Activated naive CD4-positive, alpha-beta T cell treated with anti-CD3 and anti-CD28 coated beads for 36 hours (primary cell): ENCODE data around the gene PLEKHM3. TPM values are rescaled to one million over a fixed set of nuclear protein-coding genes. Genes with fewer than 3 reads are reported as not detected.
"Not testable (repeated sequence)": the region's sequence is repeated elsewhere in the genome, so short reads cannot be mapped to it uniquely, and the experiment has no call there.

Experiments
- CTCF ChIA-PET: fragments of 350-600 bp; sonication (Branson Sonifier 250); formaldehyde crosslinking; loops from one replicate; lab custom pipeline; 2021; ENCODE audit warnings: antibody characterized with exemption; lab: Charles Lee
- DNase-seq: peaks from one replicate; pipeline ENCODE4 v3.0.0-alpha.2; 2020
- H3K27ac Mint-ChIP-seq: one replicate; pipeline ENCODE4 v1.8.0; 2021; ENCODE audit warnings: mild to moderate bottlenecking, mixed read lengths
- H3K27me3 Mint-ChIP-seq: one replicate; pipeline ENCODE4 v1.8.0; 2021; ENCODE audit warnings: low read depth, mixed read lengths
- H3K36me3 Mint-ChIP-seq: one replicate; pipeline ENCODE4 v1.8.0; 2021; ENCODE audit warnings: low read depth, mixed read lengths
- H3K4me1 Mint-ChIP-seq: one replicate; pipeline ENCODE4 v1.8.0; 2021; ENCODE audit warnings: low read depth, mixed read lengths
- H3K4me3 Mint-ChIP-seq: one replicate; pipeline ENCODE4 v1.8.0; 2021; ENCODE audit warnings: mild to moderate bottlenecking, moderate library complexity, mixed read lengths
- H3K9me3 Mint-ChIP-seq: one replicate; pipeline ENCODE4 v1.8.0; 2021; ENCODE audit warnings: mixed read lengths
- intact Hi-C: fragments of 100-400 bp; cut with micrococcal nuclease; formaldehyde crosslinking; loops from one replicate; pipeline ENCODE4 v1.15.1; 2023
- total RNA-seq, 2 experiments: library from RNA; stranded (reverse); gene quantifications; one replicate each; pipeline ENCODE4 v1.2.3, GENCODE V29; 2021

Gene PLEKHM3
- total RNA-seq, 2 experiments from 2014 or later, result 6.5 to 7.0 TPM

DNA sequence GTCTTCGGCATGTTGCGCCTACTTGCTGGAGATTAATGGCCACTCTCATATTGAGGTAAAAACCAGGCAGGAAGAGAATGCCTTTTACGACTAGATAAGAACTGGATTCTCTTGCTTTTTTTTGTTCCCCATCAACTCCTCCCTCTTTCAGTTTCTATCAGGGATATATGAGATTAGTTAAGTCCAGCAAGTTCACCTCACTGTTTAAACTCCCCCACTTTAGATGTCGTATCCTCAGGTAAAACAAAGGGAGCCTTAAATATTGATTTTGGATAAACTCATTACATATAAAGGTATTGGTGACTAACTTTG, 98.4 kb downstream of the PLEKHM3 start:
- H3K36me3 Mint-ChIP-seq, result peaks cover 7% of the 10 kb centered on the region
- H3K27ac Mint-ChIP-seq, result no peak overlapping the region
- intact Hi-C loops, result no loop called here

DNA sequence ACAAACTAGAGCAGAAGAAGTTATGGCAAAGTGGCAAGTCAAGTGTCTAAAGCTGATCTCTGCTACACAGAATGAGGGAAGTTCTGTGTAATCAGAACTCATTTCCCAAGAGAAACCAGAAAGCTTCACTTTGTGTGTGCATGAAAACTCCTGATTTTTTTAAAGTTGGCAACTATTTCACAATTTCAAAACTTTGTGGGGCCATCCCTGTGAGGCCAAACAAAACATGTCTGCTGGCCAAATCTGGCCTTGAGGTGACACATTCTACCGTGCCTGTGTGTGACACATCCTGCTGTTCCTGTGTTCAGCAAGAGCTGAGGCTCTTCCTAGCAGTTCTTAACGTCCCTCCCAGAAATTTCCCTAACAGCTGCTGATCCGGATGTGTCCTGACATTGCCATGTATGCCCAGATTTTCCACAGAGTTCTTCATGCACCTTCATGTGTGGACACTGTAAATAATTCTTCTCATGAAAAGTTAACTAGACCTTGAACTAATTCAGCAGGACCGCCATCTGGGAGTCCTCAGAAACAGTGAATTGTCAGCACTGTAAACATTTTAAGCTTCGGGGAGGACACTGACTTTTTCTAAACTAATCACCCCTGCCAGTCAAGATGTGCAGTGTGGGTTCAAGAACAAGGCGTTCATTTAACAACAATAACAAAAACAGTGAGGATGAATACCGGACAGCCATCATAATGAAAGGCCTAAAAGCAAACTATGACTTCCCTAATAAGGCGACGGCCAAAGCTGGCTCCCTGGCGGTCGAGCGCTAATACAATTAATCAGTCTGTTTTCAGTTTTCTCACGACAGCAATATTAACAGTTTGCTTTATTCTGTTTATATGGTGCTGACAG, 99.0 kb downstream of the PLEKHM3 start:
- no peak overlapping the region for H3K4me3 Mint-ChIP-seq
- no peak for DNase-seq
- H3K36me3 Mint-ChIP-seq, result peaks cover 7% of the 10 kb centered on the region
- no peaks in the 10 kb centered on the region for H3K9me3 Mint-ChIP-seq
- CTCF ChIA-PET, result no interaction called here
- H3K27me3 Mint-ChIP-seq, result no peaks in the 10 kb centered on the region
- no peak overlapping the region for H3K27ac Mint-ChIP-seq
- intact Hi-C loops, result no loop called here
- H3K4me1 Mint-ChIP-seq, result peaks cover 18% of the 10 kb centered on the region

More for the DNA sequence above, 98.4 kb downstream of the PLEKHM3 start:
- H3K4me1 Mint-ChIP-seq, result peaks cover 18% of the 10 kb centered on the region
- no peaks in the 10 kb centered on the region for H3K9me3 Mint-ChIP-seq
- DNase-seq, result no peak
- CTCF ChIA-PET, result no interaction called here
- no peak overlapping the region for H3K4me3 Mint-ChIP-seq
- H3K27me3 Mint-ChIP-seq, result no peaks in the 10 kb centered on the region

DNA sequence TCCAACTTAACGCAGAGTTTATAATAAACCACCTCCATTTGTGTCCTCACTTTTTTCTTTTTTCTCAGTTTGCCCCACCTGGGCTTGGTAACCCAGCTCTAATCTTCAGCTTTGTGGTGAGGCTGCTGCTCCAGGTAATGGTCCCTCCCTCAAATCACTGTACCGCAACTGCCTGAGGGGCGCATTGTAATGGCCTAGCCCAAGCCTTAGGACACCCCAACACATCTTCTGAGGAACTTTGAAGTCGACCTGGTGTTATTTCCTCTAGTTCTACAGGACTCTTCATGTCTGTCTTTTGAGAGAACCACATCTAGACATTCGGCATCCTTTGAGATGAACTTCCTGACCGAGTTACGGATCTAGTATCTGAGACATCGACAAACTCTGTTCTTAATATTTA, 99.7 kb downstream of the PLEKHM3 start:
- no peaks in the 10 kb centered on the region for H3K9me3 Mint-ChIP-seq
- peaks cover 18% of the 10 kb centered on the region for H3K4me1 Mint-ChIP-seq
- peak overlapping the region; percentile 63 for H3K27ac Mint-ChIP-seq
- no peak overlapping the region for H3K4me3 Mint-ChIP-seq
- intact Hi-C loops, result no loop called here
- H3K27me3 Mint-ChIP-seq, result no peaks in the 10 kb centered on the region
- no peak for DNase-seq
- peaks cover 6% of the 10 kb centered on the region for H3K36me3 Mint-ChIP-seq
- CTCF ChIA-PET, result interaction anchor here (0.6 to 0.9 kb wide), 2 partner anchors 9 to 115 kb away, joined by 3 read pairs; no protein-coding TSS in a partner anchor

- intact Hi-C loops, result no loop called here
- Mint-ChIP-seq H3K9me3 (no peaks in the 10 kb centered on the region), H3K27me3 (no peaks in the 10 kb centered on the region), H3K36me3 (peaks cover 8% of the 10 kb centered on the region), H3K4me1 (peaks cover 18% of the 10 kb centered on the region), H3K4me3 (no peak overlapping the region), H3K27ac (no peak overlapping the region)
- DNase-seq, result no peak
- CTCF ChIA-PET, result no interaction called here
Measured at GRCh38 chr2:207921606-207922005, 103.7 kb downstream of the PLEKHM3 start.

- Mint-ChIP-seq H3K27me3 (no peaks in the 10 kb centered on the region), H3K27ac (no peak overlapping the region), H3K4me1 (peaks cover 9% of the 10 kb centered on the region), H3K4me3 (no peak overlapping the region), H3K36me3 (peaks cover 8% of the 10 kb centered on the region), H3K9me3 (no peaks in the 10 kb centered on the region)
- no peak for DNase-seq
- intact Hi-C loops, result no loop called here
- CTCF ChIA-PET, result no interaction called here
Measured at GRCh38 chr2:207920721-207921120, 104.6 kb downstream of the PLEKHM3 start.

DNA sequence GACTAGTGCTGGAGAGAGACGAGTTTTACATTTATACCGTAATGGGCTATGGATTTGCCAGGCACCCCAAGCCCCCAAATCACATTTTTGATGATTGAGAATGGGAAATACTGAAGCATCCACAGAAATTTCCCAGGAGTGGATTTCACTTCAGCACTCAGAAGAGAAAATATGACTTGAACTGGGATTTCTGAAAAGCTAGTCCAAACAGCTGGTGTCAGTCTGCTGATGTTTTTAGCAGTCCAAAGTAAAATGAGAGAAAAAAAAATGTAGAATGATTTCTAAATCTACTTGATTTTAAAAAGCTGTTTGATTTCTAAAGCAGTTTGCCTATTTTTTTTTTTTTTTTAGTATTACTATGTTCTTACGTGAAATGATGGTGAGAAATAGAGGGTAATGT, 105.0 kb downstream of the PLEKHM3 start:
- H3K9me3 Mint-ChIP-seq, result no peaks in the 10 kb centered on the region
- intact Hi-C loops, result no loop called here
- no peak overlapping the region for H3K27ac Mint-ChIP-seq
- peaks cover 8% of the 10 kb centered on the region for H3K36me3 Mint-ChIP-seq
- peaks cover 5% of the 10 kb centered on the region for H3K4me1 Mint-ChIP-seq
- CTCF ChIA-PET, result no interaction called here
- H3K4me3 Mint-ChIP-seq, result no peak overlapping the region
- H3K27me3 Mint-ChIP-seq, result no peaks in the 10 kb centered on the region
- DNase-seq, result no peak

- intact Hi-C loops, result no loop called here
- CTCF ChIA-PET, result no interaction called here
- no peak for DNase-seq
- H3K4me1 Mint-ChIP-seq, result no peaks in the 10 kb centered on the region
- H3K9me3 Mint-ChIP-seq, result no peaks in the 10 kb centered on the region
- no peak overlapping the region for H3K27ac Mint-ChIP-seq
- H3K4me3 Mint-ChIP-seq, result no peak overlapping the region
- no peaks in the 10 kb centered on the region for H3K27me3 Mint-ChIP-seq
- H3K36me3 Mint-ChIP-seq, result peaks cover 11% of the 10 kb centered on the region
Measured at GRCh38 chr2:207919164-207919919, 106.0 kb downstream of the PLEKHM3 start.

DNA sequence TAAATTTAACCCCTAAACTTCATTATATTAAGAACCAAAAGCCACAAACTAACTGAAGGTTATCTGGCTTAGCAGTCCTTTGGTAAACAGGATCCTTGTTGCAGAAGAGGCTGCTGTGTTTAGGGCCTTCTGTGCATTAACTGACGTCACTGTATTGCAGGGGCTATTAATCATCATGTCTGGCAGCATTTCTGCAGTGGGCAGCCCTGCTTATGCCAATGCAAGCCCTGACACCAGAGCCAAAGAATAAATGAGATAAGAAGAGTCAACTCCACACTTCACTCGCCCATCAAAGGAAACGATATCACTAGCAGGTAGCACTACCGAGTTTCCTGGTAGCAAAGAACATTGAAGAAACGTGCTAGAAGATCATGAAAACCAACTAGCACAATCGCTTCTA, 110.6 kb downstream of the PLEKHM3 start:
- no peaks in the 10 kb centered on the region for H3K4me1 Mint-ChIP-seq
- intact Hi-C loops, result no loop called here
- no peaks in the 10 kb centered on the region for H3K9me3 Mint-ChIP-seq
- no peak overlapping the region for H3K27ac Mint-ChIP-seq
- no peaks in the 10 kb centered on the region for H3K27me3 Mint-ChIP-seq
- H3K36me3 Mint-ChIP-seq, result peaks cover 24% of the 10 kb centered on the region
- H3K4me3 Mint-ChIP-seq, result no peak overlapping the region
- CTCF ChIA-PET, result no interaction called here
- no peak for DNase-seq

DNA sequence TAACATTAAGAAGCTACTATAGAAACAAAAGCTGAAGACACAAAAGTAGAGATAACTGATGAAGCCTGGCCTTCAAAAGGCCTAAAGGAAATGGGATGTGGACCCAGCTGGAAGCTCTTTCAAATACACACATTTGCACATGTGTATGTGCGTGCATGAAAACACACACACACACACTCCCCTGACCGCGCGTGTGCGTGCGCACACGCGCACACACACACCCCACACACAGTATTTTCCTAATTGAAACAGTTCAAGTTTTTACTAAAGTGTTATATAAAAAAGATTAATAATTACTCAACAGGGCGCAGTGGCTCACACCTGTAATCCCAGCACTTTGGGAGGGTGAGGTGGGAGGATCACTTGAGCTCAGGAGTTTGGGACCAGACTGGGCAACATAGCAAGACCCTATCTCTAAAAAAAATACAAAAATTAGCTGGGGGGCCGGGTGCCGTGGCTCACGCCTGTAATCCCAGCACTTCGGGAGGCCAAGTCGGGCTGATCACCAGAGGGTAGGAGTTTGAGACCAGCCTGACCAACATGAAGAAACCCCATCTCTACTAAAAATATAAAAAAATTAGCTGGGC, 111.5 kb downstream of the PLEKHM3 start:
- CTCF ChIA-PET, result no interaction called here
- DNase-seq, result no peak
- no peaks in the 10 kb centered on the region for H3K4me1 Mint-ChIP-seq
- no peak overlapping the region for H3K4me3 Mint-ChIP-seq
- no peak overlapping the region for H3K27ac Mint-ChIP-seq
- no peaks in the 10 kb centered on the region for H3K27me3 Mint-ChIP-seq
- H3K36me3 Mint-ChIP-seq, result peaks cover 21% of the 10 kb centered on the region
- intact Hi-C loops, result no loop called here
- no peaks in the 10 kb centered on the region for H3K9me3 Mint-ChIP-seq

DNA sequence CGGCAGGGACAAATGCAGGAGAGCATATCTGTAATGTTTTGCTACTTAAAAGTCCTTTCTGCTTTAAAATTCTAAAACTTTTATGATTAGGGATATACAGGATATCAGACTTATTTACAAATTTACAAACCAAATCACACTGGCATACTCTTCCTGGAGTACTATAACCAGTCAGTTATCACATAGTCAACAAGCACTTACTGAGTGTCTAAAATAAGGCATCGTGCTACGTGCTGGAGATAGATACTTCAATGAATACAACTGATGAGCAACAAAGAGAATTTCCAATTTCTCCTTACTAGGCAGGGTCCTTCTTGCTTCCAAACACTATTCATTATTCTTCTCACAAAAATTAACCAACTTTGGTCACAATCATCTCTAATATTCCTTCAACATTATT, 113.5 kb downstream of the PLEKHM3 start:
- H3K27ac Mint-ChIP-seq, result no peak overlapping the region
- no peaks in the 10 kb centered on the region for H3K27me3 Mint-ChIP-seq
- intact Hi-C loops, result no loop called here
- no peaks in the 10 kb centered on the region for H3K4me1 Mint-ChIP-seq
- CTCF ChIA-PET, result no interaction called here
- no peak for DNase-seq
- H3K36me3 Mint-ChIP-seq, result peaks cover 22% of the 10 kb centered on the region
- H3K4me3 Mint-ChIP-seq, result no peak overlapping the region
- no peaks in the 10 kb centered on the region for H3K9me3 Mint-ChIP-seq

DNA sequence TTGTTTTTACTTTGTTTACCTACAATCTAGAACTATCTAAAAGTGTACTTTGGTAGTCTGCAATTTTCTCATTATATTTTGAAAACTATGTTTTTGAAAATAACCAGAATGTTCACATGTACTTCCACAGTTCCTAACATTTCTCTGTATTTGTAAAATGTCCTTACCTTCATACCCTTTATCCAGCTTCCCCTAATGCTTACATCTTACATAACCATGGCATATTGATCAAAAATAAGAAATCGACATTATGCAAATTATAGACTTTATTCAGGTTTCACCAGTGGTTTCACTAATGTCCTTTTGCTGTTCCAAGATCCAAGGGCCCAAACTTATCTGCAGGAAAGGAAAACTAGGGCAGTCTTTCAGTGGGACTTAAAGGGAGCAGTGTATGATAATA, 114.1 kb downstream of the PLEKHM3 start:
- Mint-ChIP-seq H3K9me3 (no peaks in the 10 kb centered on the region), H3K27me3 (no peaks in the 10 kb centered on the region), H3K4me1 (no peaks in the 10 kb centered on the region), H3K36me3 (peaks cover 22% of the 10 kb centered on the region), H3K4me3 (no peak overlapping the region), H3K27ac (no peak overlapping the region)
- no peak for DNase-seq
- intact Hi-C loops, result no loop called here
- CTCF ChIA-PET, result no interaction called here

- intact Hi-C loops, H3K27ac Mint-ChIP-seq, H3K4me1 Mint-ChIP-seq, H3K4me3 Mint-ChIP-seq, DNase-seq, H3K27me3 Mint-ChIP-seq, H3K9me3 Mint-ChIP-seq: not testable (repeated sequence)
- CTCF ChIA-PET, result interaction anchor here (0.9 kb wide), 2 partner anchors 10 to 135 kb away, joined by 3 read pairs; no protein-coding TSS in a partner anchor
- peaks cover 11% of the 10 kb centered on the region for H3K36me3 Mint-ChIP-seq
Measured at GRCh38 chr2:207906495-207906894, 118.8 kb downstream of the PLEKHM3 start.
